Neural cell (in vitro differentiated cells): ENCODE results near the gene PYGM. TPM values are rescaled to one million over a fixed set of nuclear protein-coding genes. Genes with fewer than 3 reads are reported as not detected.

Experiments used
- H2AFZ ChIP-seq: fragments of 200-600, 300-800 bp; sonication (generic), shearing (Covaris generic); 2 replicates; pipeline ENCODE4 v1.6.0; 2014; ENCODE audit warnings: low read depth, mild to moderate bottlenecking, antibody characterized with exemption, low read length, moderate library complexity
- H3F3A ChIP-seq: fragments of 200-600 bp; shearing (Covaris generic); 2 replicates; pipeline ENCODE4 v1.6.1; 2016; ENCODE audit warnings: mild to moderate bottlenecking, moderate library complexity, mixed read lengths, antibody characterized with exemption, low read length; ENCODE audit not compliant: insufficient read depth, poor library complexity, severe bottlenecking
- H3K27ac ChIP-seq: fragments of 200-600, 300-800 bp; sonication (generic), shearing (Covaris generic); 2 replicates; pipeline ENCODE4 v1.5.1; 2014; ENCODE audit warnings: mild to moderate bottlenecking, low read length, moderate library complexity
- H3K27me3 ChIP-seq: fragments of 300-800, 200-600 bp; sonication (generic), shearing (Covaris generic); 2 replicates; pipeline ENCODE4 v1.6.0; 2014; ENCODE audit warnings: mild to moderate bottlenecking, low read depth, low read length, moderate library complexity; ENCODE audit not compliant: insufficient read depth
- H3K36me3 ChIP-seq: fragments of 300-800, 200-600 bp; sonication (generic), shearing (Covaris generic); 2 replicates; pipeline ENCODE4 v1.5.1; 2014; ENCODE audit warnings: mild to moderate bottlenecking, antibody characterized with exemption, low read length, moderate library complexity; ENCODE audit not compliant: insufficient read depth
- H3K4me2 ChIP-seq: fragments of 300-800, 200-600 bp; sonication (generic), shearing (Covaris generic); 2 replicates; pipeline ENCODE4 v1.6.0; 2014; ENCODE audit warnings: mild to moderate bottlenecking, low read length
- H3K4me3 ChIP-seq: fragments of 300-800, 200-600 bp; sonication (generic), shearing (Covaris generic); 2 replicates; pipeline ENCODE4 v1.5.1; 2014; ENCODE audit warnings: mild to moderate bottlenecking, low read length, moderate library complexity
- H3K79me2 ChIP-seq: fragments of 200-600 bp; shearing (Covaris generic); replicated peaks from 2 replicates; pipeline ENCODE4 v1.6.0; 2014; ENCODE audit warnings: mild to moderate bottlenecking, low read length, moderate library complexity; ENCODE audit not compliant: insufficient read depth
- H3K9ac ChIP-seq: fragments of 300-800, 200-600 bp; sonication (generic), shearing (Covaris generic); 2 replicates; pipeline ENCODE4 v1.6.1; 2016; ENCODE audit warnings: mild to moderate bottlenecking, low read length, mixed read lengths
- H3K9me2 ChIP-seq: fragments of 200-600 bp; shearing (Covaris generic); 2 replicates; pipeline ENCODE4 v1.6.1; 2016; ENCODE audit warnings: mild to moderate bottlenecking, low read length, mixed read lengths; ENCODE audit not compliant: insufficient read depth
- H3K9me3 ChIP-seq: fragments of 200-600, 300-800 bp; sonication (generic), shearing (Covaris generic); 2 replicates; pipeline ENCODE4 v1.6.1; 2016; ENCODE audit warnings: mild to moderate bottlenecking, mixed run types, low read length, moderate library complexity, mixed read lengths
- H4K20me1 ChIP-seq: fragments of 200-600 bp; shearing (Covaris generic); 2 replicates; pipeline ENCODE4 v1.6.1; 2016; ENCODE audit warnings: mild to moderate bottlenecking, mixed run types; ENCODE audit not compliant: insufficient read depth
- CTCF ChIP-seq: fragments of 450-650 bp; IDR thresholded peaks from 2 replicates; pipeline ENCODE4 v1.5.1; 2014; ENCODE audit warnings: antibody characterized with exemption, mild to moderate bottlenecking, moderate library complexity; ENCODE audit not compliant: poor library complexity, severe bottlenecking
- EP300 ChIP-seq: fragments of 450-650 bp; conservative IDR thresholded peaks from 2 replicates; pipeline ENCODE4 v1.6.1; 2014; ENCODE audit warnings: antibody characterized with exemption, mild to moderate bottlenecking, moderate library complexity; ENCODE audit not compliant: poor library complexity, severe bottlenecking
- EZH2 ChIP-seq: fragments of 200-600, 300-800 bp; shearing (Covaris generic), sonication (generic); IDR thresholded peaks from 2 replicates; pipeline ENCODE4 v1.6.1; 2014; ENCODE audit warnings: antibody characterized with exemption, low read length, borderline replicate concordance, mild to moderate bottlenecking; ENCODE audit not compliant: insufficient read depth, poor library complexity, severe bottlenecking
- MXI1 ChIP-seq: fragments of 450-650 bp; conservative IDR thresholded peaks from 2 replicates; pipeline ENCODE4 v1.6.1; 2014; ENCODE audit warnings: antibody characterized with exemption, mild to moderate bottlenecking; ENCODE audit not compliant: poor library complexity, severe bottlenecking
- POLR2AphosphoS5 ChIP-seq: IDR thresholded peaks from 2 replicates; pipeline ENCODE4 v1.6.1; 2012
- RAD21 ChIP-seq: fragments of 450-650 bp; conservative IDR thresholded peaks from 2 replicates; pipeline ENCODE4 v1.6.1; 2014; ENCODE audit warnings: antibody characterized with exemption, mild to moderate bottlenecking, moderate library complexity
- REST ChIP-seq: IDR thresholded peaks from 2 replicates; pipeline ENCODE4 v1.6.1; 2012; ENCODE audit warnings: borderline replicate concordance
- SMC3 ChIP-seq: fragments of 450-650 bp; conservative IDR thresholded peaks from 2 replicates; pipeline ENCODE4 v1.6.1; 2014; ENCODE audit warnings: antibody characterized with exemption, mild to moderate bottlenecking, moderate library complexity; ENCODE audit not compliant: poor library complexity
- TAF1 ChIP-seq: IDR thresholded peaks from 2 replicates; pipeline ENCODE4 v1.6.1; 2012; ENCODE audit warnings: low read depth
- polyA plus RNA-seq: library from polyadenylated mRNA; depleted of rRNA; stranded (reverse); fragments of >200 nt; gene quantifications from 2 replicates; pipeline ENCODE4 v1.2.3, GENCODE V29; 2014

The PYGM gene
- polyA plus RNA-seq, 1 donor from 2014 or later: 0.43 TPM

GRCh38 chr11:64742087-64742888, 17.5 kb downstream of the PYGM start:
- H3K4me3 ChIP-seq: peak overlapping the region; percentile 59
- TF ChIP-seq CTCF: no peak
- no peak for TF ChIP-seq TAF1
- TF ChIP-seq EP300: no peak
- TF ChIP-seq REST: no peak
- no peak for TF ChIP-seq SMC3
- no peak for TF ChIP-seq EZH2
- TF ChIP-seq MXI1: no peak
- no peak overlapping the region for H3K27ac ChIP-seq
- H3K9me2 ChIP-seq: no peaks in the 10 kb centered on the region
- H3K36me3 ChIP-seq: no peaks in the 10 kb centered on the region
- no peaks in the 10 kb centered on the region for H4K20me1 ChIP-seq
- no peak overlapping the region for H2AFZ ChIP-seq
- H3K79me2 ChIP-seq: no peaks in the 10 kb centered on the region
- H3K9me3 ChIP-seq: no peaks in the 10 kb centered on the region
- H3K9ac ChIP-seq: no peak overlapping the region
- no peaks in the 10 kb centered on the region for H3F3A ChIP-seq
- peaks cover 49% of the 10 kb centered on the region for H3K27me3 ChIP-seq
- H3K4me2 ChIP-seq: no peak overlapping the region

- Histone ChIP-seq H3K9ac (no peak overlapping the region), H3K36me3 (no peaks in the 10 kb centered on the region), H3K27me3 (peaks cover 49% of the 10 kb centered on the region), H2AFZ (no peak overlapping the region), H3K27ac (no peak overlapping the region), H3K9me2 (no peaks in the 10 kb centered on the region), H3K4me3 (no peak overlapping the region), H3K79me2 (no peaks in the 10 kb centered on the region), H3K4me2 (no peak overlapping the region), H3K9me3 (no peaks in the 10 kb centered on the region), H4K20me1 (no peaks in the 10 kb centered on the region), H3F3A (no peaks in the 10 kb centered on the region)
- TF ChIP-seq CTCF (no peak), EP300 (no peak), TAF1 (no peak), REST (no peak), RAD21 (no peak), EZH2 (no peak), SMC3 (no peak), POLR2AphosphoS5 (no peak), MXI1 (no peak)
Observed at GRCh38 chr11:64741375-64742086, 18.2 kb downstream of the PYGM start.
